Right ventricle myocardium inferior (tissue), 1 donor: Measurements from ENCODE around the gene MAP4K5. TPM values are rescaled to one million over a fixed set of nuclear protein-coding genes. Genes with fewer than 3 reads are reported as not detected.
A peak's percentile ranks its signal among the peaks of the same experiment; 100 is the strongest.
"Not testable (repeated sequence)": the region's sequence is repeated elsewhere in the genome, so short reads cannot be mapped to it uniquely, and the experiment has no call there.

ENCODE experiments used
- ATAC-seq: fragments of 200-7000 bp; cut with Tn5 transposase; one replicate; pipeline ENCODE4 v1.9.1; 2020; ENCODE audit warnings: mild to moderate bottlenecking, moderate library complexity
- DNase-seq: peaks from one replicate; pipeline ENCODE4 v3.0.0; 2021; ENCODE audit errors: missing footprints
- intact Hi-C: fragments of 100-400 bp; cut with DNase I; formaldehyde crosslinking; loops from one replicate; pipeline ENCODE4 v1.11.0; 2022
- long read RNA-seq: library from polyadenylated mRNA; unstranded; transcript quantifications from one replicate; pipeline ENCODE4 v2.0.0, GENCODE V29; 2021
- total RNA-seq: library from RNA; stranded (reverse); fragmentation: NEBNext Ultra II Directional; extraction: Animal tissue kit (Norgen Biotek cat#: 25700); gene quantifications from one replicate; pipeline ENCODE4 v1.2.1, GENCODE V29; 2021
- donor health status: DM: no; HTN: yes; CAD: no; lungs with severe emphysema.

MAP4K5 gene
- 14.3 TPM for total RNA-seq
- long read RNA-seq, partial matches to known transcripts: 2 of 11 reads
- long read RNA-seq, other reads (novel, unspliced or antisense): 9 of 11 reads

DNA sequence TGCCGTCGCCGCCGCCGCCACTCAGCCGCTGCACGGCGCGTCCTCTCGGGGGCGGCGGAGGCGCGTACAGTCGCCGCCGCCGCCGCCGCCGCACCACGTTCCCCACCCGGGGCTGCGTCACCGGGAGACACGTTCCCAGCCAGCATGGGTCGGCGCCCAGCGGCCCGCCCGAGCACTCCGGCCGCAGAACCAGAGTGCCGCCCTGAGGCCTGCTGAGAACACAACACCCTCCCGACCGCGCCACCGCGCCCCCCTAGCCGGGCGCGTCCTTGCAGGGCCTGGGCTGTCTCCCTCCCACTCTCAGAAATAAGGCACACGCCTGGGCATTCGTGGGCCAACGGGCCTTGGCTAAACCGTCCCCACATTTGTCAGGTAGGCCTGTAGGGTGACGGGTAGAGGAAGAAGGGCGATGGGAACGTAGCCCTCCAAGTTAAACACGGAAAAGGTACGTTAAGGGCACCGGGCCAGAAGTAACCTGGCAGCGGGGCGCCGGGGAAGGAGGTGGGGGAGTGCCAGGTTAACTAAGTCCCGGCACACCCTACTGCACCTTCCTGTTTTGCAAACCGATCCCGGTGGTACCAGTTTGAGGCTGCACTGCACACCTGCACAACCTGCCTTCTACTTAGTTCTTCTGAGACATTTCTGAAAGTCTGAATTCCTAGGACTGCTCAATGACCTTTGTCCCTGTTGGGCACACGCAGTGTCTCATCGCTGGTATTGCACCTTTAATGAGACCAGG is at the start of gene MAP4K5:
TSS of gene MAP4K5 (minus strand) at position 68 of the 739 bp plus-strand sequence. CDS start 520 bp downstream, outside the sequence.
- ATAC-seq (peak; percentile 100), DNase-seq (peak; percentile 96)
- intact Hi-C loops: loop anchor here (1.0 to 5.0 kb wide), 4 partner anchors 190 to 665 kb away; partner anchors contain the start of genes DMAC2L and L2HGDH

DNA sequence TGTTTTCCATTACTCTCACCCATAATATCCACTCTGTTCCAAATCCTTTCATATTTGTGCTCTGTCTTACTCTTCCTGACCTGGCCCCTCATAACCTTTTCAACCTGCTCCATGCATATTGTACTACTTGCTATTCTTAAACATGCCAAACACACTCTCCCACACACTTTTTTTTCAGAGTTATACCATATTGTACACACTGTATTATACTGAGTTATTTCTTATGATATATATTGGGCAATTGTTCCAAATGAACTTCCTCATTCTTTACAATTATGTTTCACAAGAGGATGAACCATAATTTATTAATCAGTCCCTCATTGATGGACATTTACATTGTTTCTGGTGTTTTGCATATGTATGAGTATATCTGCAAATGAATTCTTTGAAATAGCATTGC is 46.1 kb upstream of the MAP4K5 start:
- DNase-seq: no peak
- intact Hi-C loops: no loop called here
- no peak for ATAC-seq

- DNase-seq (no peak), ATAC-seq (no peak)
- intact Hi-C loops: no loop called here
Measured at GRCh38 chr14:50577982-50578381, 45.6 kb upstream of the MAP4K5 start.

GRCh38 chr14:50575769-50576168 is 43.4 kb upstream of the MAP4K5 start:
- ATAC-seq: no peak
- DNase-seq: no peak
- intact Hi-C loops: no loop called here

GRCh38 chr14:50573862-50574261 is 41.5 kb upstream of the MAP4K5 start:
- DNase-seq: no peak
- no peak for ATAC-seq
- intact Hi-C loops: no loop called here

GRCh38 chr14:50569714-50570274 is 37.4 kb upstream of the MAP4K5 start:
- DNase-seq: no peak
- intact Hi-C loops: no loop called here
- no peak for ATAC-seq

DNA sequence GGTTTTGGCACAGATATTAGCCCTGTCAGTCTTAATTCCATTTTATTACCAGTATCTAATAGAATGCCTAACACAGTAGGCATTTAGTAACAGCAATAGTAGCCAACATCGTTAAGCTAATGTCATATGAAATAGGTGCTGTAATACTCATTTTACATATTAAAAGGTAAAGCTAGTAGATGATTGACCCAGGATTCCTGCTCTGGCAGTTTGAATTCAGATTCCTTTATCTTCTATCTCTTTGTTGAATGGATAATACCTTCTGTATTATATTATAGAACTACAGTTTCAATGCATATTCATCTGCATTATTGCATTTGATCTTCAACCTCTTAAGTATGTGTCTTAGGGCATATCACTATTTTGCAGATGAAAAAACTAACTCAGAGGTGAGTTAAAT is 30.5 kb upstream of the MAP4K5 start:
- intact Hi-C loops: no loop called here
- ATAC-seq: no peak
- DNase-seq: no peak

- DNase-seq (peak; percentile 91), ATAC-seq (peak; percentile 93)
- intact Hi-C loops: no loop called here
Measured at GRCh38 chr14:50560931-50561285, 28.5 kb upstream of the MAP4K5 start.

- ATAC-seq: peak; percentile 93
- DNase-seq: peak; percentile 86
- intact Hi-C loops: no loop called here
Measured at GRCh38 chr14:50559990-50560930, 27.9 kb upstream of the MAP4K5 start, which contains the start of gene ATL1. Gene ATL1 (plus strand): TSS chr14:50560145. CDS start chr14:50560266, 121 bp downstream.

DNA sequence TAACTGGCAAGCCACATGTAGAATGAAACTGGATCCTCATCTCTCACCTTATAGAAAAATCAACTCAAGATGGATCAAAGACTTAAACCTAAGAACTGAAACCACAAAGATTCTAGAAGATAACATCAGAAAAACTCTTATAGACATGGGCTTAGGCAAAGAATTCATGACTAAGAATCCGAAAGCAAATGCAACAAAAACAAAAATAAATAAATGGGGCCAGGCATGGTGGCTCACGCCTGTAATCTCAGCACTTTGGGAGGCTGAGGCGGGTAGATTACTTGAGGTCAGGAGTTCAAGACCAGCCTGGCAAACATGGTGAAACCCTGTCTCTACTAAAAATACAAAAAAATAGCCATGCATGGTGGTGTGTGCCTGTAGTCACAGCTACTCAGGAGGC is 20.4 kb upstream of the MAP4K5 start:
- ATAC-seq, DNase-seq, intact Hi-C loops: not testable (repeated sequence)

DNA sequence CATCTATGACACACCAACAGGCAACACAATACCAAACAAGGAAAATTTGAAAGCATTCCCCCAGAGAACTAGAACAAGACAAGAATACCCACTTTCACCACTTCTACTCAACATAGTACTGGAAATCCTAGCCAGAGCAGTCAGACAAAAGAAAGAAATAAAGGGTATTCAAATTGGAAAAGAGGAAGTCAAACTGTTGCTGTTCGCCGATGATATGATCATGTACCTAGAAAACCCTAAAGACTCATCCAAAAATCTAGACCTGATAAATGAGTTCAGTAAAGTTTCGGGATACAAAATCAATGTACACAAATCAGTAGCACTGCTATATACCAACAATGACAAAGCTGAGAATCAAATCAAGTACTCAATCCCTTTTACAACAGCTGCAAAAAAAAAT is 19.5 kb upstream of the MAP4K5 start:
- intact Hi-C loops: no loop called here
- DNase-seq (no peak), ATAC-seq (no peak)

GRCh38 chr14:50550294-50550693 is 17.9 kb upstream of the MAP4K5 start:
- DNase-seq (no peak), ATAC-seq (no peak)
- intact Hi-C loops: no loop called here

GRCh38 chr14:50545618-50546017 is 13.2 kb upstream of the MAP4K5 start:
- no peak for DNase-seq
- intact Hi-C loops: no loop called here
- ATAC-seq: no peak

DNA sequence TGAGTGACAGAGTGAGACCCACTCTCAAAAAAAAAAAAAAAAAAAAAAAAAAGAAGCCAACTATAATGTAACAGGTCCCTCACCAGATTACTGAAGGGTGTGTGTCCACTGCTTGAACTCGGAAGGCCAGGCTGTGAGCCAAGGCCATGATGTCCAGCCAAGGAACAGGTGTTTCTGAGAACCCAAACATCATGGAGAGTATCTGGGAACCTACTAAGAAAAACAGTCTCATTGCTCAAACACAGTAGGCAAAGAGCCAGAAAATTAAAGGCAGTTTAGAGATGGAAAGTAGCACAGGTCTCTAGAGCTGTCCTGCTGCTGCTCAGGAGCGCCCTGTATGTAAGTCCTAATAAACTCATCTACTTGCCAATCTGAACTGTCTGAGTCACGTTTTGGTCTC is 12.5 kb upstream of the MAP4K5 start:
- ATAC-seq (no peak), DNase-seq (no peak)
- intact Hi-C loops: no loop called here

GRCh38 chr14:50542941-50543418 is 10.6 kb upstream of the MAP4K5 start:
- ATAC-seq (no peak), DNase-seq (no peak)
- intact Hi-C loops: no loop called here

- no peak for DNase-seq
- intact Hi-C loops: no loop called here
- no peak for ATAC-seq
Measured at GRCh38 chr14:50541159-50541567, 8.8 kb upstream of the MAP4K5 start.

DNA sequence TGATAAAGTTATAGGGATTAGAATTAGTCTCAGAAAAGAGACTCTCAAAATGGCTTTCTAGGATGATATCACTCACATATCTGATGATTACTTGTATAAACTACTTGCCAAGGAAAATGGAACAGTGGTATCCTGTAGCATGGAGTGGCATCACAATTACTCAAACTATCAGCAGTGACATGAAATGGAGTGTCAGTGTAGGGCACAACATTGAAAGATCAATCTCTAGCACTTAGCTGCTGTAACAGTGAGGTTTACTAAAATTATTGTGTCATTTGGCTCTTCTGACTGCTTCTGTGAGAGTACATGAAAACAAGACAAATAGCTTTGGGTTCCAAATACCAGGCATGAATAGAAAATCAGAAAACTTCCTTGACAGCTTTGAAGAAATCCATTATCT is 6.7 kb upstream of the MAP4K5 start:
- DNase-seq (no peak), ATAC-seq (no peak)
- intact Hi-C loops: no loop called here

DNA sequence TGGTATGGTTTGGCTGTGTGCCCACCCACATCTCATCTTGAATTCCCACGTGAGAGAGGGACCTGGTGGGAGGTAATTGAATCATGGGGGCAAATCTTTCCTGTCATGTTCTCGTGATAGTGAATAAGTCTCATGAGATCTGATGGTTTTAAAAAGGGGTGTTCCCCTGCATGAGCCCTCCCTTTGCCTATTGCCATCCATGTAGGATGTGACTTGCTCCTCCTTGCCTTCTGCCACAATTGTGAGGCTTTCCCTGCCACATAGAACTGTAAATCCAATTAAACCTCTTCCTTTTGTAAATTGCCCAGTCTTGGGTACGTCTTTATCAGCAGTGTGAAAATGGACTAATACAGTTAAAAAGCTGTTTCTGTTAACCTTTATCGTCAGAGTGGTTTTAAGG is 5.7 kb upstream of the MAP4K5 start:
- intact Hi-C loops, ATAC-seq: not testable (repeated sequence)

DNA sequence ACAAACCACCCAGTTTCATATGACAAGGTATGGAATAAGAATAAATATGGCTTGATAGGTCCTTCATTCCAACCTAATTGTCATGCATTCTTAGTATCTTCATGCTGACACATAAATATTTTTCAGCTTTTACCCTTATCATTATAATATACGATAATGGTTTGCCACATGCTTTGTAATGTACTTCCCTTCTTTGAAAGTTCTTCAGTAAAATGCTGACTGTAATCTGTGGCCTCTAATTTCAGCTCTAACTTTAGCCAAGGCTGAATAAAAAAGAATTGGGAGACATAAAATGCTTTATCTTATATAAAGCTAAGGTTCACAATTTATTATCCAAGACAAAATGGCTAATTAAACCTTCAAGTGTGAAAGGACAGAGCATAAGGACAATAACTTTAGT is 2.6 kb upstream of the MAP4K5 start:
- ATAC-seq: no peak
- intact Hi-C loops: loop anchor here (5.0 kb wide), 2 partner anchors 193 to 668 kb away; no protein-coding TSS in a partner anchor
- DNase-seq: no peak

More for the DNA sequence above, 5.7 kb upstream of the MAP4K5 start:
- DNase-seq: not testable (repeated sequence)
